ENCODE measurements around the gene FTCDNL1.

DNA sequence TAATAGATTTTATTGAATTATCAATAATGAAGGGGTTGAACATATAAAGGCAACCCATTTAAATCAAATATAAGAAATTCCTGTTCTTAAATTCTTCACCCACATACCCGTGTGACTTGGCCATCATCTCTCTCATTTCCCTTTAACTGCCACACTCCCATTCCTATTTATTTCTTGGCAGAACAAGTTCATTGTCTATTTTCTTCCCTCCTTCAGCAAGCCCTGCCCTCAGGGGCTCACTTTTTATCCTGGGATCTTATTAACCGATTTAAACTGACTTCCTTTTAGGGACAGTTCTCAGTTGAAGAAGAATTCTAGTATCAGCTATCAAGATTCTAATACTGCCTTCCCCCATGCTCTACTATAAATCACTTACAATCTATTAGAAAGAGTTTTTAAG is 123.2 kb downstream of the FTCDNL1 start:
- no peak for TF ChIP-seq POLR2A (IDR thresholded peaks at IDR 0.05)
- TF ChIP-seq, protein P1, sequence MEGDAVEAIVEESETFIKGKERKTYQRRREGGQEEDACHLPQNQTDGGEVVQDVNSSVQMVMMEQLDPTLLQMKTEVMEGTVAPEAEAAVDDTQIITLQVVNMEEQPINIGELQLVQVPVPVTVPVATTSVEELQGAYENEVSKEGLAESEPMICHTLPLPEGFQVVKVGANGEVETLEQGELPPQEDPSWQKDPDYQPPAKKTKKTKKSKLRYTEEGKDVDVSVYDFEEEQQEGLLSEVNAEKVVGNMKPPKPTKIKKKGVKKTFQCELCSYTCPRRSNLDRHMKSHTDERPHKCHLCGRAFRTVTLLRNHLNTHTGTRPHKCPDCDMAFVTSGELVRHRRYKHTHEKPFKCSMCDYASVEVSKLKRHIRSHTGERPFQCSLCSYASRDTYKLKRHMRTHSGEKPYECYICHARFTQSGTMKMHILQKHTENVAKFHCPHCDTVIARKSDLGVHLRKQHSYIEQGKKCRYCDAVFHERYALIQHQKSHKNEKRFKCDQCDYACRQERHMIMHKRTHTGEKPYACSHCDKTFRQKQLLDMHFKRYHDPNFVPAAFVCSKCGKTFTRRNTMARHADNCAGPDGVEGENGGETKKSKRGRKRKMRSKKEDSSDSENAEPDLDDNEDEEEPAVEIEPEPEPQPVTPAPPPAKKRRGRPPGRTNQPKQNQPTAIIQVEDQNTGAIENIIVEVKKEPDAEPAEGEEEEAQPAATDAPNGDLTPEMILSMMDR (IDR thresholded peaks at IDR 0.05) = no peak
